Activated T-cell treated with anti-CD3 and anti-CD28 coated beads for 48 hours (primary cell): ENCODE measurements around the gene ADGRA1.

ENCODE experiments used
- DNase-seq: peaks from one replicate; pipeline ENCODE4 v3.0.0-alpha.2; 2020; ENCODE audit warnings: low read depth

Gene ADGRA1

DNA sequence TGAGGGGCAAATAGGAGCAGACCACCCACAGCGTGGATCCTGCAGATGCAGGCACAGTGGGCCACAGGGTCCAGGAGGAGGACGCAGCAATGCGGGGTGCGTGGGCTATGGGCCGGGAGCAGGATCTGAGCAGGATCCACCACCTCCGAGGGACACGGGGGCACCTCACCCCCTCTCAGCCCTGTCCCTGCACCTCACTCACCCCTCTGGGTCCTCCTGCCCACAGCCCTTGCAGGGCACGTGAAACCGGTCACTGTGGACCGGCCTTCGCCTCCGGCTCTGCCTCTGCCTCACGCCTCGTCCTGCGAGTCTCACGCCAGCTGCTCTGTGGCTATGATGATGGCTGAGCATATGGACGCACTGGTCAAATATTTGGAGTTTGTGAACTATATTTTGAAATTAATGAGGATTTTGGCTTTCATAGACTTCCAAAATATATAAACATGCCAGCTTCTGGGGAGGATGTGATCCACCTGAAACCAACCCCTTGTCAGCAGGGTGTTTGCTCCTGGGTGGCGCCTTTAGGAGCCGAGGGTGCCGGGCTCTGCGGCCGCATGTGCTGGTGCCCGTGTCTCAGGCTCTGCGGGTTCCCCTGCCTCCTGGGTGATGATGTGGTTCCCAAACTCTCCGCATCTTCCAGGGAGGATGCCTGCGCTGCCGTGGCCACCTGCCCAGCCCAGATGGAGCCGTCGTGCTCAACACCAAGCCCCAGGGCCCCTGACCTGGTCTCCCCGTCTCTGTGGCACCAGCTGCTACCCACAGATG, 11.3 kb upstream of the ADGRA1 start:
- no peak for DNase-seq

GRCh38 chr10:133079836-133080682, 7.7 kb upstream of the ADGRA1 start:
- DNase-seq: no peak

- DNase-seq: no peak
Measured at GRCh38 chr10:133080683-133081040, 7.1 kb upstream of the ADGRA1 start.

DNA sequence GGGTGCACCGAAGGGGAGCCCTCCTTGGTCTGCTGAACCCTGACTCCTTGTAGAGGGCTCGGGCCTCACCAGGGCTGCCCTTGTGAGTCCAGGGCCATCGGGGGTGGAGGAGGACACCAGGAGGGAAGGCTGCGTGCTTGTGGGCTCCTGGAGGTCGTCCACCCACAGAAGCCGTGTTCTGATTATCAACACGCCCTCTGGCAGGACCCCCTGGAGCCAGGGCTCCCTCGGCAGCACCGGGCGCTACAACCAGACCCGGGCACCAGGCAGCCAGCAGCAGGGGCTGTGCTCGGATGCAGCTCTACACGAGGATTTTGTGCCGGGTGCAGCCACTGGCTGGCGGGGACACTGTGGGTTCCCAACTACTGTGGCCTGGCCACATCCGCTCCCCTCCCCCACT, 6.1 kb upstream of the ADGRA1 start:
- DNase-seq: no peak

DNA sequence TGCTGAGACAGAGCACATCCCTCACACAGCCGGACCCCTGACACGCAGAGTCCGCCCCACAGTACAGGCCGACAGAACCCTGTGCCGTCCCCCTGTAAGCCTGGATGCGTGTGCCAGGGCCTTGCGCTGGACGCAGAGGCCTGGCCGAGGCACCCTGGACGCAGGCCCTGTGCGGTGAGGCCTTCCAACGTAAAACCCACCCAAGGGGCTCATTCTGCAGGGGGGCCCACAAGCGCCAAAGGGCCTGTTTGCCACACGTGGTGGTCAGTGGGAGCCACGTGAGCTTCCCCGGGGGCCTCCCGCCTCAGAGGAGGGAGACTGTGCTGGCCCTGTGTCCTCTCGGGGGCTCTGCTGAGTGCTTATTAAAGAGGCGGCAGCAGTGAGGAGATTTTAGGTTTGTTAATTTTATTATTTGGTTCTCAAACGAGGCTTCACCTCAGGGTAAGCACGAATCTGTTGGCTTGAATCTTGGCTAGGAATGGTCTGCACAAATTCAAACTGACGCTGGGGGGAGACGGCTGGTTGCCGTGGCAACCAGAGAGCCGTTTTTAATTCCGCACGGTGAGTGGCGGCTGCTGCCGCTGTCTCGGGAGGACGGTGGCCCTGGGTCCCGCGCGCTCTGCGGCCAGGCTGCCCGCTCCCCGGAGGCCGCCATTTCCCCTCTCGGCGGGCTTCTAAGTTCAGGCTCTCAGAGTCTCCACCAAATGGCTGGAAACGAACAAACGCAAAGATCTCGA, 4.9 kb upstream of the ADGRA1 start:
- DNase-seq: no peak

- no peak for DNase-seq
Measured at GRCh38 chr10:133083422-133084100, 4.2 kb upstream of the ADGRA1 start.

- DNase-seq: no peak
Measured at GRCh38 chr10:133084491-133084890, 3.2 kb upstream of the ADGRA1 start.

GRCh38 chr10:133085251-133086125, 2.2 kb upstream of the ADGRA1 start:
- no peak for DNase-seq

DNA sequence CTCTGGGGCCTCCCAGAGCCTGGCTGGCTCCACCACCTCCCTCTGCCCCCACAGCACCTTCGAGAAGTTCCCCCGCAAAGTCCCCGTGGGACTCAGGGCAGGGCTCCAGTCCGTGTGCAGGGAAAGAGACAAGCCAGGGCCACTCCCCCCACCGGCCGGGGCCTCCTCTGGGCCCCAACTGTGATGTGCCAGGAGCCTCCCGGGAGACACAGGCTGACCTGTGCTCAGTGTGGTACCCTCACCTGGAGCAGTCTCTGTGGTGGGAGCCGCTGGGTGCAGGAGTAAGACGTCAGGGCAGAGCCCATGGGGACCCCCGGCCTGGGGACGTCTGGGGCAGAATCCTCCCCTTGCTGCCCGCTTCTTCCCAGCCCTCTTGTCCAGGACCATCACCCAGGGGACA, 1.5 kb upstream of the ADGRA1 start:
- no peak for DNase-seq

DNA sequence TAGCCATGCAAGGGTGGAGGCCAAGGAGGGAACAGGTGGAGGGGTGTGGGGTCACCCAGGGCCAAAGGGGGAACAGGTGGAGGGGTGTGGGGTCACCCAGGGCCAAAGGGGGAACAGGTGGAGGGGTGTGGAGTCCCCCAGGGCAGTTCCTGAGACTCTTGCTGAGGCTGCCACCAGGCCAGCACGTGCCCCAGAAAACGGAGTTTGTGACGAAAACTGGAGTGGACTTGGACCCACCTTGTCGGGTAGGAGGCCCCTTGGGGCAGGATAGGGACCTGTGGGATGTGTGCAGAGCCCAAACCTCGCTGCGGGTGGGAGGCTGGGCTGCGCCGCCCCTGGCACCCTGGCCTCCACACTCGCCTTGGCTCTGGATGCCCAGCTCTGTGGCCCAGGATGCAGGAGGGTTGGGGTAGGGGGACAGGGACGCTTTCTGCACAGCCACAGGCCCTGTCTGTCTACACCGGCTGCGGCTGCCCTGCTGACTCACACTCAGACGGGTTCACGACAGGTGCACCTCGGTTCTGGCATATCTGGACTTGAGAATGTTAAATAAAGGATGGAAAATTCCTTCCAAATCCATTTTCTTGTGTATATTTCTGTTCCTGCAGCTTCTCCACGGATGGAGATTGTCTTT, 562 bp upstream of the ADGRA1 start:
- no peak for DNase-seq

DNA sequence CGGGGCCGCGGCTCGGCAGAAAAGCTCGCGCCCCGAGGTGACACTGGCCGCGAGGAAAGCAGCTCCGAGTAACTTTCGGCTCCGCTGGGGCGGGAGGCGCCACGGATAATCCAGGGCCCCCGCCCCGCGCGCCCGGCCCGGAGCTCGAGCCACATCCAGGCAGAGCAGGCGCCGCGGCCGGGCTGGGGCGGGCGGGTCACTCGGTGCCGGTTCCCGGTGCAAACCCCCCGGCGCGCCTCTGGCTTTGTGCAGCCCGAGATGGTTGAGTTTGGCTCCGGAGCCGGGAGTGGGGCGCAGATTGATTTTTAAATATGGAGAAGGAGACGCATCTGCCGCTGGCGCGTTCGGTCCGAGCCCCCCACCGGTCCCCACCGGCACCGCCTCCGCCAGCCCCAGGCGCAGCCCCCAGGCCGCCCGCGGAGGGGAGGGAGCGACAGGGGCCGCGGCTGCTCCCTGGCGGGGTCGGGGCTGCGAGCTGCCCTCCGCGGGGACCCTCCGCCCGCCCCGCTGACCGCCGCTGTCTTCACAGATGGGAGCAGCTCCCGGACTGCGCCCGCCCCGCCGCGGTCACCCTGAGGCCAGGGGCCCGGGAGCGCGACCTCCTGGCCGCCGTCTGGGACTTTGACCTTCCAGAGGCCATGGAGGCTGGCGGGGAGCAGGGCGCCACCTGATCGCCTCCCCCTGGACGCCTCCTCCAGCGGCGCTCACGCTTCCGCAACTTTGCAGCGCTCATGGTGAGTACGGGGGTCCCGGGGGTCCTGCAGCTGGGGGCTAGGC, 643 bp downstream of the ADGRA1 start:
- DNase-seq: no peak

DNA sequence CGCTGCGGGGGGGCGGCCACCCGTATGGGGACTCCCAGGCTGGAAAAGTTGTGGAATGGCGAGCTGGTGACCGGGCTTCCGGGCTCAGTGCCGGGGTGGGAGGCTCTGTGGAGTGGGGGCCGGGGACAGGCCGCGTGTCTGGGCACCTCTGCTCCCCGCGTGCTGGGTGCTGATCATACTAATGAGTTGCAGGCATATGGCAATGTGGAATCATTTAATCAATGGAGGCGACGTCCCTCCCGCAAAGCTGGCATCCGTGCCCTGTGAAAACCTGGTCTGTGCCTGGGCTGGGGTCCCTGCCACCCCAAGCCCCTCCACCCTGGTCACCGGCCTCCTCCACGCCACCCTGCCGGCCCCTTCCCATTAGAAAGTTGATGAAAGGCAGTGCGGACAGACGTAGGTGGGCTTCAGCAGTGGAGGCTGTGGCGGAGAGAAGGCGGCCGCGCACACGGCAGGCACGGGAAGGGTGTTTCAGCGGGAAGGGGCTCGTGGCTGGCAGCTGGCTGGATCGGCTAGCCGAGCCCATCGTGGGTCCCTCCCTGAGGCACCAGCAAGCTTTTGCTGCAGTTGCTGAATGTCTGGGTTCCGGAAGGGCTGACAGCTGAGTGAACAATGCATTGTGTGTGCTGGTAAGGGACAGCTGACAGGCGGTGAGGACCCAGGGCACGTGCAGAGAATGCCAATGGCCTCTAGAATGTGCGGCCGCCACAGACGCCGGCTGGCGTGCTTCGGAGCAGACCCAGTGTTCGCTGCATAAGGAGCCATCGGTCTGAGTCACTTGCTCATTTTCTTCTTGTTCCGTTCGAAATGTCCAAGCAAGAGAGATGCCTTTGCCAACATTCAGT, 1.5 kb downstream of the ADGRA1 start:
- DNase-seq: no peak

DNA sequence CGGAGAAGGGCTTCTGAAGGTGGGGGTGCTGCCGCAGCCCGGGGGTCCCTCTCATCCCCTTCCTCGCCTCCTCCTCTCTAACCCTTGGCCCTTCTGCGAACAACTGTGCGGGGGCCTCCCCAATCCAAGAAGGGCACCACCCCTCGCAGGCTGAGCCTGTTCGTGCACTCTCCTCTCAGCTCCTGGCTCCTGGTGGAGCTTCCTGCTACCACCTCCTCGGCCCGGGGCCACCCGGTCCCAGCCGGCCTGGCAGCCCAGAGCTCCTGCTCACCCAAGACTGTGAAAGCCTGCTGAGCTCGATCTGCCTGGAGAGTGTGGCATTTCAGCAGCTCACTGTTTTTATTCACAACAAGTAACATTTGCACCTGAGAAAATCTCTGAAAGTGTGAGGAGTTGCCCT, 2.4 kb downstream of the ADGRA1 start:
- DNase-seq: no peak

- no peak for DNase-seq
Measured at GRCh38 chr10:133090654-133091053, 2.9 kb downstream of the ADGRA1 start.

DNA sequence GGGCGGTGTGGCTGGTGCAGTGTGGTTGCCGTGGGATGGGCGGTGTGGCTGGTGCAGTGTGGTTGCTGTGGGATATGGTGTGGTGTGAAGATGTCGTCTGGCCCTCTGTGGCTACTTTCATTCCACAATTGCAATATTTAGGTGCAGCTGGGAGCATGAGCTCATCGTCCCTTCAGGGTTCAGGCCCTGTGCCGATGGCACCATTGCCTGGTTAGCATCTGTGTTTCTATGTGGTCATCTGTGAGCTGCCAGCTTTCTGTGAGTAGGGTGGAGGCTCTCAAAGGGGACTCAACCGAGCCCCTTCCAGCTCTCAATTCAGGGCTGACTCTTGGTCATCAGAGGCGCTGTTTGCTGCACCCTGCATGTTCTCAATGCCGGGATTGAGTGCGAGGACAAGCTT, 3.6 kb downstream of the ADGRA1 start:
- no peak for DNase-seq

GRCh38 chr10:133093291-133093690, 5.6 kb downstream of the ADGRA1 start:
- DNase-seq: no peak

GRCh38 chr10:133094286-133094685, 6.6 kb downstream of the ADGRA1 start:
- DNase-seq: no peak

DNA sequence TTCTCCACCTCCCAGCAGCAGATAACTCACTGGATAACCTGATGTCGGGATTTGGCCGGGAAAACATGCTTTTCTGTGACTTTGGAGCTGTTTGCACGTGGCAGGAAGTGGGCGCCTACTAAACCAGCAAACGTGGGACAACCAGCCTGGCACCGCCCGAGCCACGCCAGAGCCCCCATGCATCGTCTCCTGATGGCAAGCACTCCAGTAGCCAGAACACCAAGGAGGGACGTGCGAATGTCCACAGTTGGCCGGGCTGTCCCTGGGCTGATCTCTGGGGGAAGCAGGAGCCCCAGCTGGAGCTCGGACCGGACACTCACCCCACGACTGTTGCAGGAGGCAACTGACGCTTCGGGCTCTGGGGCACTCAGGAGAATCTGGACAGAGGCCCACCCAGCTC, 7.1 kb downstream of the ADGRA1 start:
- DNase-seq: no peak

- DNase-seq: no peak
Measured at GRCh38 chr10:133095586-133095985, 7.9 kb downstream of the ADGRA1 start.
